ENCODE results near the gene RNU1-2.
"Not testable (repeated sequence)": the region's sequence is repeated elsewhere in the genome, so short reads cannot be mapped to it uniquely, and the experiment has no call there.

The RNU1-2 gene

GRCh38 chr1:16916036-16916880 is 20.5 kb downstream of the RNU1-2 start:
- H3K27ac ChIP-seq (ENCODE audit: insufficient read depth in 1 of 2, low read depth in 1 of 2, low read length in 2 of 2, poor library complexity in 1 of 2, severe bottlenecking in 2 of 2); DNase-seq; H3K36me3 ChIP-seq (ENCODE audit: control insufficient read depth in 4 of 4, insufficient read depth in 4 of 4, low read length in 3 of 4); H3K4me3 ChIP-seq (ENCODE audit: control insufficient read depth in 1 of 7, extremely low read depth in 1 of 7, insufficient read depth in 4 of 7, low read depth in 2 of 7, low read length in 6 of 7); H3K27me3 ChIP-seq (replicated peaks in 2 of 5; ENCODE audit: control insufficient read depth in 4 of 5, insufficient read depth in 5 of 5, low read length in 4 of 5); H3K9me3 ChIP-seq (ENCODE audit: control extremely low read depth in 1 of 5, control insufficient read depth in 4 of 5, insufficient read depth in 2 of 5, low read depth in 1 of 5, low read length in 4 of 5): not testable (repeated sequence)
- 85% methylated on average over 7 of the region's 10 CpGs for WGBS (ENCODE audit: insufficient coverage)
- POLR2A ChIA-PET: interaction anchor here (0.6 kb wide), 1 partner anchor 18 kb away, joined by 3 read pairs; no protein-coding TSS in a partner anchor
- CTCF ChIA-PET: interaction anchor here (0.8 to 1.4 kb wide), 2 partner anchors 8 to 132 kb away, joined by 3 to 6 read pairs; no protein-coding TSS in a partner anchor
- peaks cover 0 to 27% (median 25%) of the 10 kb centered on the region in 4 experiments for H3K4me1 ChIP-seq (ENCODE audit: control extremely low read depth in 1 of 4, control insufficient read depth in 4 of 4, insufficient read depth in 4 of 4, low read length in 3 of 4)

- POLR2A ChIA-PET: no interaction called here
- Histone ChIP-seq H3K4me3 (ENCODE audit: control insufficient read depth in 1 of 7, extremely low read depth in 1 of 7, insufficient read depth in 4 of 7, low read depth in 2 of 7, low read length in 6 of 7) (no peak overlapping the region), H3K9me3 (ENCODE audit: control extremely low read depth in 1 of 5, control insufficient read depth in 4 of 5, insufficient read depth in 2 of 5, low read depth in 1 of 5, low read length in 4 of 5) (no peaks in the 10 kb centered on the region), H3K4me1 (ENCODE audit: control extremely low read depth in 1 of 4, control insufficient read depth in 4 of 4, insufficient read depth in 4 of 4, low read length in 3 of 4) (peaks cover 0 to 23% (median 22%) of the 10 kb centered on the region in 4 experiments), H3K27me3 (replicated peaks in 2 of 5; ENCODE audit: control insufficient read depth in 4 of 5, insufficient read depth in 5 of 5, low read length in 4 of 5) (no peaks in the 10 kb centered on the region), H3K36me3 (ENCODE audit: control insufficient read depth in 4 of 4, insufficient read depth in 4 of 4, low read length in 3 of 4) (no peaks in the 10 kb centered on the region), H3K27ac (ENCODE audit: insufficient read depth in 1 of 2, low read depth in 1 of 2, low read length in 2 of 2, poor library complexity in 1 of 2, severe bottlenecking in 2 of 2) (no peak overlapping the region)
- CTCF ChIA-PET: no interaction called here
- WGBS (ENCODE audit: insufficient coverage): 90% methylated on average over 3 of the region's 3 CpGs
- DNase-seq: no peak
Measured at GRCh38 chr1:16918371-16918770, 22.6 kb downstream of the RNU1-2 start.

GRCh38 chr1:16918936-16919665 is 23.3 kb downstream of the RNU1-2 start:
- H3K36me3 ChIP-seq (ENCODE audit: control insufficient read depth in 4 of 4, insufficient read depth in 4 of 4, low read length in 3 of 4); H3K9me3 ChIP-seq (ENCODE audit: control extremely low read depth in 1 of 5, control insufficient read depth in 4 of 5, insufficient read depth in 2 of 5, low read depth in 1 of 5, low read length in 4 of 5); CTCF ChIA-PET; H3K4me3 ChIP-seq (ENCODE audit: control insufficient read depth in 1 of 7, extremely low read depth in 1 of 7, insufficient read depth in 4 of 7, low read depth in 2 of 7, low read length in 6 of 7); H3K27me3 ChIP-seq (replicated peaks in 2 of 5; ENCODE audit: control insufficient read depth in 4 of 5, insufficient read depth in 5 of 5, low read length in 4 of 5); POLR2A ChIA-PET; H3K27ac ChIP-seq (ENCODE audit: insufficient read depth in 1 of 2, low read depth in 1 of 2, low read length in 2 of 2, poor library complexity in 1 of 2, severe bottlenecking in 2 of 2); DNase-seq: not testable (repeated sequence)
- peaks cover 0 to 20% (median 17%) of the 10 kb centered on the region in 4 experiments for H3K4me1 ChIP-seq (ENCODE audit: control extremely low read depth in 1 of 4, control insufficient read depth in 4 of 4, insufficient read depth in 4 of 4, low read length in 3 of 4)
- 96% methylated on average over 15 of the region's 15 CpGs for WGBS (ENCODE audit: insufficient coverage)

- H3K9me3 ChIP-seq (ENCODE audit: control extremely low read depth in 1 of 5, control insufficient read depth in 4 of 5, insufficient read depth in 2 of 5, low read depth in 1 of 5, low read length in 4 of 5): no peaks in the 10 kb centered on the region
- ChIA-PET POLR2A (no interaction called here), CTCF (interaction anchor here (1.6 kb wide), 1 partner anchor 13 kb away, joined by 4 read pairs; no protein-coding TSS in a partner anchor)
- DNase-seq: no peak
- H3K4me1 ChIP-seq (ENCODE audit: control extremely low read depth in 1 of 4, control insufficient read depth in 4 of 4, insufficient read depth in 4 of 4, low read length in 3 of 4): peaks cover 0 to 15% (median 12%) of the 10 kb centered on the region in 4 experiments
- H3K4me3 ChIP-seq (ENCODE audit: control insufficient read depth in 1 of 7, extremely low read depth in 1 of 7, insufficient read depth in 4 of 7, low read depth in 2 of 7, low read length in 6 of 7): no peak overlapping the region
- no peaks in the 10 kb centered on the region for H3K36me3 ChIP-seq (ENCODE audit: control insufficient read depth in 4 of 4, insufficient read depth in 4 of 4, low read length in 3 of 4)
- WGBS (ENCODE audit: insufficient coverage): 98% methylated on average over 10 of the region's 10 CpGs
- H3K27me3 ChIP-seq (replicated peaks in 2 of 5; ENCODE audit: control insufficient read depth in 4 of 5, insufficient read depth in 5 of 5, low read length in 4 of 5): no peaks in the 10 kb centered on the region
- no peak overlapping the region for H3K27ac ChIP-seq (ENCODE audit: insufficient read depth in 1 of 2, low read depth in 1 of 2, low read length in 2 of 2, poor library complexity in 1 of 2, severe bottlenecking in 2 of 2)
Measured at GRCh38 chr1:16920951-16921350, 25.2 kb downstream of the RNU1-2 start.

GRCh38 chr1:16921391-16922185 is 25.8 kb downstream of the RNU1-2 start, which contains the start of gene CROCC:
Gene CROCC (plus strand): TSS chr1:16921931. CDS start chr1:16922019, 88 bp downstream.
- no peaks in the 10 kb centered on the region for H3K27me3 ChIP-seq (replicated peaks in 2 of 5; ENCODE audit: control insufficient read depth in 4 of 5, insufficient read depth in 5 of 5, low read length in 4 of 5)
- H3K36me3 ChIP-seq (ENCODE audit: control insufficient read depth in 4 of 4, insufficient read depth in 4 of 4, low read length in 3 of 4): no peaks in the 10 kb centered on the region
- no peak within 1 kb of the TSS for H3K27ac ChIP-seq (ENCODE audit: insufficient read depth in 1 of 2, low read depth in 1 of 2, low read length in 2 of 2, poor library complexity in 1 of 2, severe bottlenecking in 2 of 2)
- CTCF ChIA-PET: interaction anchor here (1.6 kb wide), 1 partner anchor 13 kb away, joined by 4 read pairs; no protein-coding TSS in a partner anchor
- peak in 2 of 3 donors; percentile 46 to 71 for DNase-seq
- 16% methylated on average over 17 of the region's 17 CpGs for WGBS (ENCODE audit: insufficient coverage)
- H3K4me1 ChIP-seq (ENCODE audit: control extremely low read depth in 1 of 4, control insufficient read depth in 4 of 4, insufficient read depth in 4 of 4, low read length in 3 of 4): peaks cover 0 to 16% (median 12%) of the 10 kb centered on the region in 4 experiments
- no peaks in the 10 kb centered on the region for H3K9me3 ChIP-seq (ENCODE audit: control extremely low read depth in 1 of 5, control insufficient read depth in 4 of 5, insufficient read depth in 2 of 5, low read depth in 1 of 5, low read length in 4 of 5)
- peak within 1 kb of the TSS in 6 of 7 experiments; percentile 3 to 68 (median 45) for H3K4me3 ChIP-seq (ENCODE audit: control insufficient read depth in 1 of 7, extremely low read depth in 1 of 7, insufficient read depth in 4 of 7, low read depth in 2 of 7, low read length in 6 of 7)
- POLR2A ChIA-PET: interaction anchor here (0.5 kb wide), 1 partner anchor 12 kb away, joined by 4 read pairs; no protein-coding TSS in a partner anchor

- Histone ChIP-seq H3K36me3 (ENCODE audit: control insufficient read depth in 4 of 4, insufficient read depth in 4 of 4, low read length in 3 of 4) (no peaks in the 10 kb centered on the region), H3K27ac (ENCODE audit: insufficient read depth in 1 of 2, low read depth in 1 of 2, low read length in 2 of 2, poor library complexity in 1 of 2, severe bottlenecking in 2 of 2) (no peak overlapping the region), H3K27me3 (replicated peaks in 2 of 5; ENCODE audit: control insufficient read depth in 4 of 5, insufficient read depth in 5 of 5, low read length in 4 of 5) (no peaks in the 10 kb centered on the region), H3K4me1 (ENCODE audit: control extremely low read depth in 1 of 4, control insufficient read depth in 4 of 4, insufficient read depth in 4 of 4, low read length in 3 of 4) (peaks cover 0 to 16% (median 12%) of the 10 kb centered on the region in 4 experiments), H3K9me3 (ENCODE audit: control extremely low read depth in 1 of 5, control insufficient read depth in 4 of 5, insufficient read depth in 2 of 5, low read depth in 1 of 5, low read length in 4 of 5) (no peaks in the 10 kb centered on the region), H3K4me3 (ENCODE audit: control insufficient read depth in 1 of 7, extremely low read depth in 1 of 7, insufficient read depth in 4 of 7, low read depth in 2 of 7, low read length in 6 of 7) (peak overlapping the region in 1 of 7 experiments; percentile 43)
- ChIA-PET CTCF (interaction anchor here (0.8 kb wide), 1 partner anchor 16 kb away, joined by 3 read pairs; no protein-coding TSS in a partner anchor), POLR2A (no interaction called here)
- no peak for DNase-seq
- WGBS (ENCODE audit: insufficient coverage): 95% methylated on average over 10 of the region's 10 CpGs
Measured at GRCh38 chr1:16922466-16922865, 26.7 kb downstream of the RNU1-2 start.

Measured in common myeloid progenitor, CD34-positive (primary cell).